Stimulated activated naive CD8-positive, alpha-beta T cell treated with anti-CD3 and anti-CD28 coated beads, Interleukin-15, Interleukin-2, amounts not matched to agents 100 ng/mL and 50 ng/mL, for 24 hours (primary cell): ENCODE measurements around the gene RFPL3.
"Not testable (repeated sequence)": the region's sequence is repeated elsewhere in the genome, so short reads cannot be mapped to it uniquely, and the experiment has no call there.

ENCODE experiments used
- H3K27ac Mint-ChIP-seq: one replicate; pipeline ENCODE4 v1.8.0; 2021; ENCODE audit warnings: mild to moderate bottlenecking, mixed read lengths
- H3K27me3 Mint-ChIP-seq: one replicate; pipeline ENCODE4 v1.8.0; 2021; ENCODE audit warnings: mixed read lengths
- H3K36me3 Mint-ChIP-seq: one replicate; pipeline ENCODE4 v1.8.0; 2021; ENCODE audit warnings: low read depth, mixed read lengths
- H3K4me1 Mint-ChIP-seq: one replicate; pipeline ENCODE4 v1.8.0; 2021; ENCODE audit warnings: low read depth, mixed read lengths
- H3K4me3 Mint-ChIP-seq: one replicate; pipeline ENCODE4 v1.8.0; 2021; ENCODE audit warnings: mild to moderate bottlenecking, mixed read lengths
- H3K9me3 Mint-ChIP-seq: one replicate; pipeline ENCODE4 v1.8.0; 2021; ENCODE audit warnings: mixed read lengths

Gene RFPL3

GRCh38 chr22:32357567-32357966 is at the start of gene RFPL3:
Gene RFPL3 (plus strand): TSS chr22:32357867. CDS start chr22:32358072, 205 bp downstream.
- H3K4me3 Mint-ChIP-seq, H3K36me3 Mint-ChIP-seq, H3K9me3 Mint-ChIP-seq, H3K4me1 Mint-ChIP-seq, H3K27me3 Mint-ChIP-seq, H3K27ac Mint-ChIP-seq: not testable (repeated sequence)

DNA sequence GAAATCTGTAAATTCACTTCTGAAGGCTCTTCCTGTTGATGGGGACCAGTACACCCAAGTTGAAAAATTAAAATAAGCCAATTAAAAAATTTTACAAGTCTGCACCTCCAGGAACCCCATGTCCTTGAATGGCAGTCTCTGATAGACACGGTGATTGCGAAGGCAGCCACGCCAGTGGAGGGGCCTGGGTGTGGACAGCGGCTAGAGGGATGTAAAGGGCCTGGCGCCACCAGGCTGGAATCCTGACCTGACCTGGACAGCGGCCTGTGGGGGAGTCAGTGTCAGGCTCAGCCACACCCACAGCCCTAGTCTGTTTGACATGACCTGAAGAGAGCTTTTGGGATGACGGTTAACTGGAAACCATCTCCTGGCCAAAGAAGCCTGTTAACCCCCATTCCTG is 49.5 kb upstream of the RFPL3 start:
- Mint-ChIP-seq H3K4me1 (no peaks in the 10 kb centered on the region), H3K9me3 (no peaks in the 10 kb centered on the region), H3K27me3 (peaks cover 31% of the 10 kb centered on the region), H3K4me3 (no peak overlapping the region), H3K36me3 (no peaks in the 10 kb centered on the region), H3K27ac (no peak overlapping the region)

GRCh38 chr22:32308934-32309333 is 48.7 kb upstream of the RFPL3 start:
- Mint-ChIP-seq H3K27me3 (peaks cover 33% of the 10 kb centered on the region), H3K4me1 (no peaks in the 10 kb centered on the region), H3K36me3 (no peaks in the 10 kb centered on the region)

GRCh38 chr22:32309585-32310251 is 47.9 kb upstream of the RFPL3 start:
- H3K27ac Mint-ChIP-seq, result no peak overlapping the region
- peaks cover 32% of the 10 kb centered on the region for H3K27me3 Mint-ChIP-seq
- H3K9me3 Mint-ChIP-seq, result no peaks in the 10 kb centered on the region
- H3K4me1 Mint-ChIP-seq, result no peaks in the 10 kb centered on the region
- H3K4me3 Mint-ChIP-seq, result no peak overlapping the region
- no peaks in the 10 kb centered on the region for H3K36me3 Mint-ChIP-seq

More at GRCh38 chr22:32308934-32309333, 48.7 kb upstream of the RFPL3 start:
- no peak overlapping the region for H3K27ac Mint-ChIP-seq
- H3K4me3 Mint-ChIP-seq, result no peak overlapping the region
- no peaks in the 10 kb centered on the region for H3K9me3 Mint-ChIP-seq

GRCh38 chr22:32310777-32311176 is 46.9 kb upstream of the RFPL3 start:
- no peak overlapping the region for H3K27ac Mint-ChIP-seq
- H3K9me3 Mint-ChIP-seq, result no peaks in the 10 kb centered on the region
- H3K36me3 Mint-ChIP-seq, result no peaks in the 10 kb centered on the region
- H3K4me3 Mint-ChIP-seq, result no peak overlapping the region
- H3K4me1 Mint-ChIP-seq, result no peaks in the 10 kb centered on the region
- peaks cover 32% of the 10 kb centered on the region for H3K27me3 Mint-ChIP-seq

DNA sequence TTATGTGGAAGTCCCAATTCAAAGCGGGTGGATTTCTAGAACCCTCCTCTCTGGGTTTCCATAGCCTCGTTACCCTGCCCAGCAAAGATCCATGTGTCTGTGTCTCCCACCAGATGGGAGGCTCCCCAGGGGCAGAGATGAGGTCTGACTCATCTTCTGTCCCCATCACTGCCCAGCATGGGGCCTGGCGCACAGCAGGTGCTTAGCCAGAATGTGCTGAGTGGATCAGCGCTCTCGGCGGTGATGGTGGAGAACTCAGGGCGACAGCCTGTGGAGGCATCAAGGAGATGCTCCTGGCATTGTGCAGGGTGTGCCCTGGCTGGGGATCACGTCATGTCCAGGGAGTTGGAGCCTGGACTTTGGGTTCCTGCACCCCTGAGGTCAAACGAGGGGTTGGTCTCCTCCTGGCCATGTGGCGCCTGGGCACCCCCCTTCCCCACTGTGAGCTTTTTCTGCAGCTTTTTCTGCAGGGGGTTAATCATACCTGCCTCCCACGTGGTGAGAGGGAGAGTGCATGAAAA is 46.1 kb upstream of the RFPL3 start:
- Mint-ChIP-seq H3K27me3 (peaks cover 31% of the 10 kb centered on the region), H3K4me3 (no peak overlapping the region), H3K27ac (no peak overlapping the region), H3K36me3 (no peaks in the 10 kb centered on the region), H3K4me1 (no peaks in the 10 kb centered on the region), H3K9me3 (no peaks in the 10 kb centered on the region)

DNA sequence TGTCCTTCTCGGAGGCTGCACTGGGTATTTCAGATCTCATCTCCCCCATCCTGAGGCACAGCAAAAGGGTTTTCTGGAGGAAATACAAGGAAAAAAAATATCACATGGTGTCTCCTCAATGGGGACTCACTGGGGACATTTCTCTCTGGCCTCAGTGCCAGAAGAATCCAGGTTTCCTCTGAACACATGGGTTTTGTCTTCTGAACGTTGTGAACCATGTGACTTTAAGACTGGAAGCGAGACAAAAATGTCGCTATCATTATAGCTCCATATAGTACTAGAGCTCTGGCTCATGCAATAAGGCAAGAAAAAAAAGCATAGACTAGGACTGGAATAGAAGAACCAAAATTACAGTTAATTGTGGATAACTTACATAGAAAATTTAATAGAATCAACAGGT is 44.9 kb upstream of the RFPL3 start:
- Mint-ChIP-seq H3K27ac (no peak overlapping the region), H3K4me1 (no peaks in the 10 kb centered on the region), H3K27me3 (peaks cover 27% of the 10 kb centered on the region), H3K9me3 (no peaks in the 10 kb centered on the region), H3K4me3 (no peak overlapping the region), H3K36me3 (no peaks in the 10 kb centered on the region)

DNA sequence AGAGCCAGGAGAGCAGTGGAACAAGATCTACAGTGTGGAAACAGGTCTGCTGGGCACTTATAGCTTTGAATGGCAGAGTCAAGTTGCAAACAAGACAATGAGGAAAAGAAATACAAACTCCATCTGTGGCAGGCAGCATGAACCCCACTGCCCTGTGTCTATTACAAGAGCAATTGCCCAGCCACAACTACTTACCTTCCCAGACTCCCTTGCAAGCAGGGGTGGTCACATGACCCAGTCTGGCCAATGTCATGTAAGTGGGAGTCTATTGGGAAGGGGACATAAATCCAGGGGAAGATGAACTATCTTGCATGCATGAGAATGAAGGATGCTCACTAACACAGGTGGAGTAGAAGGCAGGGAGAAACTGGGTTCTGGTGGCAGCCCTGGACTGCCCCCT is 44.1 kb upstream of the RFPL3 start:
- Mint-ChIP-seq H3K9me3 (no peaks in the 10 kb centered on the region), H3K4me1 (no peaks in the 10 kb centered on the region), H3K36me3 (no peaks in the 10 kb centered on the region), H3K4me3 (no peak overlapping the region), H3K27me3 (peaks cover 26% of the 10 kb centered on the region), H3K27ac (no peak overlapping the region)

DNA sequence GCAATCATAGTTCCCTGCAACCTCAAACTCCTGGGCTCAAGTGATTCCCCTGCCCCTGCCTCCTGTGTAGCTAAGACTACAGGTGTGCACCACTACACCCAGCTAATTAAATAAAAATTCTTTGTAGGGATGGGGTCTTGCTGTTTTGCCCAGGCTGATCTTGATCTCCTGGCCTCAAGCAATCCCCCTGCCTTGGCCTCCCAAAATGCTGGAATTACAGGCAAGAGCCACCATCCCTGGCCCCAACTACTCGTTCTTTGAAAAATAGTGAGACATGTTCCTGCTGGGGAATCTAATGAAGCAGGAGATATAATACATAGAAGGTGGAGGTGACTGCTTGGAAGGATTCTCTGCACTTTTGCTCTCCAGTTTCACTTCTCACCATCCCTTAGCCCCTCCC is 40.1 kb upstream of the RFPL3 start:
- Mint-ChIP-seq H3K36me3 (no peaks in the 10 kb centered on the region), H3K4me3 (no peak overlapping the region), H3K27me3 (peaks cover 25% of the 10 kb centered on the region)

GRCh38 chr22:32318361-32318760 is 39.3 kb upstream of the RFPL3 start:
- Mint-ChIP-seq H3K36me3 (no peaks in the 10 kb centered on the region), H3K27ac (no peak overlapping the region), H3K4me3 (no peak overlapping the region), H3K27me3 (peaks cover 25% of the 10 kb centered on the region), H3K4me1 (no peaks in the 10 kb centered on the region), H3K9me3 (no peaks in the 10 kb centered on the region)

More for the DNA sequence above, 40.1 kb upstream of the RFPL3 start:
- H3K27ac Mint-ChIP-seq, result no peak overlapping the region
- H3K4me1 Mint-ChIP-seq, result no peaks in the 10 kb centered on the region
- H3K9me3 Mint-ChIP-seq, result no peaks in the 10 kb centered on the region

DNA sequence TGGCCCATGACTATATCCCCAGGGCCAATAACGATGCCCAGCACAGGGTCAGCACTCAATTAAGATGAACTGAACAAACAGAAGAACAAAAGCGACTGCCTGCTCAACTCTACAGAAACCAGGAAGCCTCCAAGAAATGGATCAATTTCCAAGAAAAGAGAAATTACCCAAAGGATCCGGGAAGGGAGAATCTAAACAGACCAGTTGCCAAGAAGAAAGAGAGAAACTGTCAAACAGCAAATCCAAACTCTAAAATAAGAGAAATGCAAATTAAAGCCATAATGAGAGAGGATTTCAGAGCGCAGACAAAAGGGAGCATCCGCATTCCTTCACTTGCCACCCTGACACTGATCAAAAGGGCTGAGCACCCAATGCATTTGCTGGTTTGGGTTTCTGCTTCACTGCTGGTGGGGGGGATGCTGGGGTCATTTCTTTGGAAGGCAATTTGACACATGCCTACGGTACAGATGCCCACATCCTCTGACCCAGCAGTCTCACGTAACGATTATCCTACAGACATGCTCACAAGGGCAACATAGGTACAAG is 37.7 kb upstream of the RFPL3 start:
- H3K4me3 Mint-ChIP-seq, result no peak overlapping the region
- H3K36me3 Mint-ChIP-seq, result no peaks in the 10 kb centered on the region
- no peak overlapping the region for H3K27ac Mint-ChIP-seq
- no peaks in the 10 kb centered on the region for H3K4me1 Mint-ChIP-seq
- peaks cover 16% of the 10 kb centered on the region for H3K27me3 Mint-ChIP-seq
- no peaks in the 10 kb centered on the region for H3K9me3 Mint-ChIP-seq

DNA sequence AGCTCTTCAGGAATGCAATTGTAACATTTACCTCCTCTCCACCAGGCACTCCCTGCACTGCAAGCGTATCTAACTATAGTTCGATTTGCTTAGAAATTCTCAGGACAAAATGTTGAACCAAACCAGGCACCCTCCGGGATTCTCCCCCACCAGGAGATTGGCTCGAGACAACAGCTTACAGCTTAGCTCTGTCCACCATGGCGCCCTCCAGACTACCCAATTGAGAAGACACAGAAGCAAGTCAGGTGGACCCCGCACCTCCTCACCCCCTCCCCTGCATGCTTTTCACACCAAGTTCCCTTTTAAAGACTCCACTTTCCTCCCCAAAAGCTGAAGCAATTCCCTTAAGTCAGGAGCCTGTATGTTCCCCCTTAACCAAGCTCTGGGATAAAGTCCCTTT is 34.7 kb upstream of the RFPL3 start:
- Mint-ChIP-seq H3K27me3 (peaks cover 10% of the 10 kb centered on the region), H3K4me1 (no peaks in the 10 kb centered on the region), H3K36me3 (no peaks in the 10 kb centered on the region), H3K27ac (no peak overlapping the region), H3K9me3 (no peaks in the 10 kb centered on the region), H3K4me3 (no peak overlapping the region)

DNA sequence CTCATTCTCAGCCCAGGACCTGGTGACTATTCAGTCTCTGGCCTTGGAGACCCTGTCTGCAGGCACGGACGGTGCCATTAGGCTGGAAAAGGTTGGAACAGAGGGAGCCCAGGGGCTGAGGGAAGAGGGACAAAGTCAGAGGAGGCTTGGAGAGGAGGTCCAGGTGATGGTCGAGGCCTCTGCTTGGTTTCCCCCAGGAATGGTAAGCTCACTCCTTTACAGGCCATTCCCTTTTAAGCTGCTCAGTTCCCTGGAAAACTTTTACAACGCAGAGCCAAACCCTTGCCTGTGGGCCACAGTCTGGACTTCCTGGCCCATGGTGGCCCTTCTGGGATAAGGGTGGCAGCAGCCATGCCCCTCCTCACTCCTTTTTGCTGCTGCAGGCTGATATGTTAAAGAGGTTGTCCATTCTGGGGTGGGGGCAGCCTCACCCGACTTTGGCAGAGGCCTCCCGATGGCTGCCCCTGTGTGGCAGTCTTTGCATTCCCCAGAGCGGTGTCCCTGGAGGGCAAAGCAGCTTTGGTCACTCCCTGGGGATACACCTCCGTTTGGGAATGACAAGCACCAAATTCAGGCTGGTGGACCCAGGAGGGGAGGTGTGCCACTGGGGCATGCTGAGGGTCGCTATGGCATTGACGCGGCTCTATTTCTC is 34.0 kb upstream of the RFPL3 start:
- H3K36me3 Mint-ChIP-seq, result no peaks in the 10 kb centered on the region
- H3K4me1 Mint-ChIP-seq, result no peaks in the 10 kb centered on the region
- no peak overlapping the region for H3K4me3 Mint-ChIP-seq
- no peaks in the 10 kb centered on the region for H3K9me3 Mint-ChIP-seq
- peaks cover 10% of the 10 kb centered on the region for H3K27me3 Mint-ChIP-seq
- H3K27ac Mint-ChIP-seq, result no peak overlapping the region

- H3K27me3 Mint-ChIP-seq, result peaks cover 2% of the 10 kb centered on the region
- no peaks in the 10 kb centered on the region for H3K4me1 Mint-ChIP-seq
- no peaks in the 10 kb centered on the region for H3K9me3 Mint-ChIP-seq
- no peaks in the 10 kb centered on the region for H3K36me3 Mint-ChIP-seq
- no peak overlapping the region for H3K4me3 Mint-ChIP-seq
- no peak overlapping the region for H3K27ac Mint-ChIP-seq
These were observed 32.9 kb upstream of the RFPL3 start for GRCh38 chr22:32324505-32325415.

GRCh38 chr22:32325416-32325801 is 32.3 kb upstream of the RFPL3 start:
- H3K27ac Mint-ChIP-seq, result no peak overlapping the region
- H3K4me1 Mint-ChIP-seq, result no peaks in the 10 kb centered on the region

More at GRCh38 chr22:32325416-32325801, 32.3 kb upstream of the RFPL3 start:
- no peaks in the 10 kb centered on the region for H3K27me3 Mint-ChIP-seq
- no peaks in the 10 kb centered on the region for H3K36me3 Mint-ChIP-seq
- H3K4me3 Mint-ChIP-seq, result no peak overlapping the region
- no peaks in the 10 kb centered on the region for H3K9me3 Mint-ChIP-seq
